Hepatocyte (in vitro differentiated cells): ENCODE data around the gene EFR3B. TPM values are rescaled to one million over a fixed set of nuclear protein-coding genes. Genes with fewer than 3 reads are reported as not detected.
A peak's percentile ranks its signal among the peaks of the same experiment; 100 is the strongest.

Experiments
- DNase-seq: peaks from one replicate; pipeline ENCODE4 v3.0.0-alpha.2; 2016; ENCODE audit warnings: low spot score
- H2AFZ ChIP-seq: fragments of 200-600 bp; sonication (generic); 2 replicates; pipeline ENCODE4 v1.6.0; 2016; ENCODE audit warnings: antibody characterized with exemption, mild to moderate bottlenecking
- H3K27ac ChIP-seq: fragments of 200-600 bp; sonication (generic); 2 replicates; pipeline ENCODE4 v1.5.1; 2016; ENCODE audit warnings: mild to moderate bottlenecking
- H3K27me3 ChIP-seq: fragments of 200-600 bp; sonication (generic); 2 replicates; pipeline ENCODE4 v1.6.1; 2016
- H3K36me3 ChIP-seq: fragments of 200-600 bp; sonication (generic); replicated peaks from 2 replicates; pipeline ENCODE4 v1.5.1; 2016; ENCODE audit warnings: low read depth; ENCODE audit not compliant: insufficient read depth
- H3K4me1 ChIP-seq: fragments of 200-600 bp; sonication (generic); 2 replicates; pipeline ENCODE4 v1.5.1; 2016; ENCODE audit warnings: mild to moderate bottlenecking, moderate library complexity; ENCODE audit not compliant: insufficient read depth
- H3K4me2 ChIP-seq: fragments of 200-600 bp; sonication (generic); 2 replicates; pipeline ENCODE4 v1.6.0; 2016
- H3K4me3 ChIP-seq: fragments of 200-600 bp; sonication (generic); 2 replicates; pipeline ENCODE4 v1.5.1; 2016; ENCODE audit warnings: mild to moderate bottlenecking
- H3K79me2 ChIP-seq: fragments of 200-600 bp; sonication (generic); 2 replicates; pipeline ENCODE4 v1.6.0; 2017; ENCODE audit warnings: mild to moderate bottlenecking
- H3K9me2 ChIP-seq: fragments of 200-600 bp; sonication (generic); replicated peaks from 2 replicates; pipeline ENCODE4 v1.6.0; 2017; ENCODE audit warnings: mild to moderate bottlenecking; ENCODE audit not compliant: insufficient read depth
- H3K9me3 ChIP-seq: fragments of 200-600 bp; sonication (generic); 2 replicates; pipeline ENCODE4 v1.5.1; 2016; ENCODE audit warnings: low read depth, mild to moderate bottlenecking
- H4K20me1 ChIP-seq: fragments of 200-600 bp; sonication (generic); 2 replicates; pipeline ENCODE4 v1.6.0; 2016; ENCODE audit warnings: mild to moderate bottlenecking; ENCODE audit not compliant: insufficient read depth, poor library complexity, severe bottlenecking
- EZH2 ChIP-seq: fragments of 200-600 bp; sonication (generic); IDR thresholded peaks from 2 replicates; pipeline ENCODE4 v1.6.1; 2016; ENCODE audit warnings: antibody characterized with exemption, mild to moderate bottlenecking, borderline replicate concordance
- EZH2phosphoT487 ChIP-seq: fragments of 200-600 bp; sonication (generic); IDR thresholded peaks from one replicate; pipeline ENCODE4 v1.6.1; 2018; ENCODE audit warnings: antibody characterized with exemption, mild to moderate bottlenecking, low read depth, moderate library complexity; ENCODE audit not compliant: unreplicated experiment, severe bottlenecking
- WGBS: methylation state at CpG from one replicate; pipeline ENCODE4 v1.1.6; 2016; ENCODE audit warnings: low lambda C conversion rate; ENCODE audit errors: missing lambda C conversion rate; 5-methylcytosine and 5-hydroxymethylcytosine counted together
- polyA plus RNA-seq: library from polyadenylated mRNA; unstranded; fragments of >200 nt; fragmentation: Nextera tagmentation; extraction: Ambion mirVana; gene quantifications from 2 replicates; pipeline ENCODE4 v1.2.1, GENCODE V29; 2016
- total RNA-seq: library from RNA; depleted of rRNA; stranded (reverse); fragments of >200 nt; gene quantifications from 2 replicates; pipeline ENCODE4 v1.2.3, GENCODE V29; 2014
- TF ChIP-seq, protein P1 (sequence below): fragments of 200-600 bp; sonication (generic); IDR thresholded peaks from 2 replicates; pipeline ENCODE4 v1.5.1; 2016; ENCODE audit warnings: antibody characterized with exemption, mild to moderate bottlenecking; ENCODE audit not compliant: poor library complexity

Gene EFR3B
- total and polyA plus RNA-seq, 2 experiments from 2014 or later, result 1.1 to 2.0 TPM

DNA sequence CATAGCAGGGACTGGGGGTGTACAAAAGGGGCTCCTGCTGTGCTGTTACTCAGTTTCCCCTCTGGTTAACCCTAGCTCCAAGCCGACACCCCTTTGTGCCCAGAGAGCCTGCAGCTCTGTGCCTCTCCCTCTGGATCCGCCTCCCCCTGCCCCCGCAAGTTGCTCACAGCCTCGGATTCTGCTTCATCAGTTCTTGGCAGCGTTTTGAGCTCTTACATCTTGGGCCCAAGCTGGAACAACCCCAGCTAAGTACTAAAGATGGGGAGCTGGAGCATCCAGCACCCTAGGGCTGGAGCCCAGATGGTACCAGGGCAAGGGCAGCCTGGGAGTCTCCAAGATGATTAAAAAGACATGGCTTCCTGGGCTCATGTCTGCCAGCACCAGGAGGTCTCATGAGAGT, 85.8 kb downstream of the EFR3B start:
- Histone ChIP-seq H4K20me1 (no peaks in the 10 kb centered on the region), H3K4me3 (no peak overlapping the region), H3K4me2 (no peak overlapping the region), H3K36me3 (no peaks in the 10 kb centered on the region), H3K27me3 (no peaks in the 10 kb centered on the region), H2AFZ (no peak overlapping the region), H3K79me2 (no peaks in the 10 kb centered on the region), H3K9me2 (no peaks in the 10 kb centered on the region), H3K4me1 (no peaks in the 10 kb centered on the region), H3K27ac (no peak overlapping the region), H3K9me3 (no peaks in the 10 kb centered on the region)
- no peak for TF ChIP-seq EZH2phosphoT487
- WGBS, result 75% methylated on average over 5 of the region's 5 CpGs
- no peak for DNase-seq

DNA sequence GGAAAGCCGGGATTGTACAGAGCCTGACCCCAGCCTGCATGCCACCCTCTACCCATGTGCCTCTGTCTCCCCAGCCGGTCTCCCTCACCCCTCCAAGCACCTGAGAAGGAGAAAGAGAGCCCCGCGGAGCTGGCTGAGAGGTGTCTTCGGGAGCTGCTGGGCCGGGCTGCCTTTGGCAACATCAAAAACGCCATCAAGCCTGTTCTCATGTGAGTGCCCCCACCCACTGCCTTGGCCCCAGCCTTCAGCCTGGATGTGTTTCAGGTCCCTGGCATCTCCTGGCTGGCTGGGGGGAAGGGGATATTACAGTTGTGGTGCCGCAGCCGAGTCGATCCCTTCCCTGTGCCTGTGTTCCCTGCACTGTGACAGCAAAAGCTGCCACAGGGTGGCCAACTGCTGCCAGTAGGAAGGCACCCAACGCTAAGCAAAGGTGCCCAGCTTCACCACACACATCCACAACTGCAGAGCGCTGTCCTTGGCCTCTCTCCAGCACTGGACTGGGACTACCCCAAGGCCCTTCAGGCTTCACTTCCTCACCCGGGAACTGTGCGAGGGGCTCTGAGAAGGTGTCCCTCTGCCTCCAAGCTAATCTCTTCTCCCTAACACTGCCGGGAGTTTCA, 88.1 kb downstream of the EFR3B start:
- H3K4me2 ChIP-seq, result no peak overlapping the region
- H3K27ac ChIP-seq, result no peak overlapping the region
- no peaks in the 10 kb centered on the region for H3K9me2 ChIP-seq
- no peaks in the 10 kb centered on the region for H3K79me2 ChIP-seq
- no peaks in the 10 kb centered on the region for H3K36me3 ChIP-seq
- H3K27me3 ChIP-seq, result no peaks in the 10 kb centered on the region
- H3K4me1 ChIP-seq, result no peaks in the 10 kb centered on the region
- H4K20me1 ChIP-seq, result no peaks in the 10 kb centered on the region
- no peak for DNase-seq
- no peak overlapping the region for H2AFZ ChIP-seq
- TF ChIP-seq EZH2phosphoT487 (no peak), EZH2 (no peak)
- TF ChIP-seq, protein P1, sequence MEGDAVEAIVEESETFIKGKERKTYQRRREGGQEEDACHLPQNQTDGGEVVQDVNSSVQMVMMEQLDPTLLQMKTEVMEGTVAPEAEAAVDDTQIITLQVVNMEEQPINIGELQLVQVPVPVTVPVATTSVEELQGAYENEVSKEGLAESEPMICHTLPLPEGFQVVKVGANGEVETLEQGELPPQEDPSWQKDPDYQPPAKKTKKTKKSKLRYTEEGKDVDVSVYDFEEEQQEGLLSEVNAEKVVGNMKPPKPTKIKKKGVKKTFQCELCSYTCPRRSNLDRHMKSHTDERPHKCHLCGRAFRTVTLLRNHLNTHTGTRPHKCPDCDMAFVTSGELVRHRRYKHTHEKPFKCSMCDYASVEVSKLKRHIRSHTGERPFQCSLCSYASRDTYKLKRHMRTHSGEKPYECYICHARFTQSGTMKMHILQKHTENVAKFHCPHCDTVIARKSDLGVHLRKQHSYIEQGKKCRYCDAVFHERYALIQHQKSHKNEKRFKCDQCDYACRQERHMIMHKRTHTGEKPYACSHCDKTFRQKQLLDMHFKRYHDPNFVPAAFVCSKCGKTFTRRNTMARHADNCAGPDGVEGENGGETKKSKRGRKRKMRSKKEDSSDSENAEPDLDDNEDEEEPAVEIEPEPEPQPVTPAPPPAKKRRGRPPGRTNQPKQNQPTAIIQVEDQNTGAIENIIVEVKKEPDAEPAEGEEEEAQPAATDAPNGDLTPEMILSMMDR, result no peak
- no peak overlapping the region for H3K4me3 ChIP-seq
- H3K9me3 ChIP-seq, result no peaks in the 10 kb centered on the region
- 94% methylated on average over 15 of the region's 15 CpGs for WGBS

DNA sequence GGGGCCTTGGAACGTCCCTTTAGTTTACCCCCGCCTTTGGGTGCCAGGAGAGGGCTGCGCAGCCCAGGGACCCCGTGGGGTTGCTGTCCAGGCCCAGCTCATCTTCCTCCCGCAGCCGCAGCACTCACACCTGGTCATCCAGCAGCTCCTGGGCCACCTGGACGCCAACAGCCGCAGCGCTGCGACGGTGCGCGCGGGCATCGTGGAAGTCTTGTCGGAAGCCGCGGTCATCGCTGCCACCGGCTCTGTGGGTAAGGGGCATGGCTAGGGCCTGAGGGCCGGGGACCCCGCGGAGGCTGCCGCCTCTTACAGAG, 89.3 kb downstream of the EFR3B start:
- TF ChIP-seq EZH2, result no peak
- TF ChIP-seq, protein P1, result no peak
- TF ChIP-seq EZH2phosphoT487, result no peak
- 77% methylated on average over 24 of the region's 24 CpGs for WGBS
- Histone ChIP-seq H3K4me1 (no peaks in the 10 kb centered on the region), H3K4me2 (peak overlapping the region; percentile 75), H4K20me1 (no peaks in the 10 kb centered on the region), H3K27ac (peak overlapping the region; percentile 79), H3K4me3 (no peak overlapping the region), H3K9me3 (no peaks in the 10 kb centered on the region), H2AFZ (peak overlapping the region; percentile 48), H3K9me2 (no peaks in the 10 kb centered on the region), H3K27me3 (no peaks in the 10 kb centered on the region), H3K36me3 (no peaks in the 10 kb centered on the region), H3K79me2 (no peaks in the 10 kb centered on the region)
- DNase-seq, result no peak

DNA sequence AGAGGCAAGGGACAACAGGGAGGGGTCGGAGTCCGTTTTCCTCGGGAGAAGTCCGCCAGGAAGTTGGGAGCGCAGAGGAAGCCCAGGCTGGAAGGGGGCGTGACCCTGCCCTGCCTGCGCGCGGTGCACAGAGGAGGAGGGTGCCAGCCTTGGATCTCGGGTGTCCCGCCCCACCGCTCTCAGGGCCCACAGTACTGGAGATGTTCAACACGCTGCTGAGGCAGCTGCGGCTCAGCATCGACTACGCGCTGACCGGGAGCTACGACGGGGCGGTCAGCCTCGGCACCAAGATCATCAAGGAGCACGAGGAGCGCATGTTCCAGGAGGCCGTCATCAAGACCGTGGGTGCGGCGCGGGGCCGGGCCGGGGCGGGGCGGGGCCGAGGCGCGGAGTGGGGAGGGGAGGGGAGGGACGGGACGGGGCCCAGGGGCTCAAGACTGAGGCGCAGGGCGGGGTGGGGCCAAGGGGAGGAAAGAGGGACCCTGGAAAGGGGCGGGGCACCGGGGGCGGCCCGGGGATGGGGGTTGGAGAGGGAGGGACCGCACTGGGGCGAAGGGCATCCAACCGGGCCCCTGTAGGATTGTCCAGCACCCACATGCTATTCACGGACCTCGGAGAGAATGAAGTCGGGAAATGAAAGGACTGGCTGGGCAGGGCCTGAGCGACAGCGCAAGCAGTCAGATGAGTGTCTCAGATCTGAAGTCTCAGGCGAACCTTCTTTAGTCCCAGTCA, 89.9 kb downstream of the EFR3B start:
- Histone ChIP-seq H3K4me3 (no peak overlapping the region), H3K36me3 (no peaks in the 10 kb centered on the region), H3K4me2 (peak overlapping the region; percentile 75), H3K27me3 (no peaks in the 10 kb centered on the region), H3K4me1 (no peaks in the 10 kb centered on the region), H2AFZ (peak overlapping the region; percentile 48), H3K27ac (peak overlapping the region; percentile 79), H4K20me1 (no peaks in the 10 kb centered on the region), H3K9me2 (no peaks in the 10 kb centered on the region), H3K9me3 (no peaks in the 10 kb centered on the region), H3K79me2 (no peaks in the 10 kb centered on the region)
- DNase-seq, result peak; percentile 76
- TF ChIP-seq EZH2phosphoT487, result no peak
- no peak for TF ChIP-seq EZH2
- TF ChIP-seq, protein P1, result no peak
- WGBS, result 38% methylated on average over 30 of the region's 53 CpGs
